Measurements from ENCODE around the gene FOXO3. TPM values are rescaled to one million over a fixed set of nuclear protein-coding genes. Genes with fewer than 3 reads are reported as not detected.

FOXO3 gene
- polyA plus RNA-seq, 1 of the 3 experiments (the other 2 are of a cell fraction), result 8.1 TPM

DNA sequence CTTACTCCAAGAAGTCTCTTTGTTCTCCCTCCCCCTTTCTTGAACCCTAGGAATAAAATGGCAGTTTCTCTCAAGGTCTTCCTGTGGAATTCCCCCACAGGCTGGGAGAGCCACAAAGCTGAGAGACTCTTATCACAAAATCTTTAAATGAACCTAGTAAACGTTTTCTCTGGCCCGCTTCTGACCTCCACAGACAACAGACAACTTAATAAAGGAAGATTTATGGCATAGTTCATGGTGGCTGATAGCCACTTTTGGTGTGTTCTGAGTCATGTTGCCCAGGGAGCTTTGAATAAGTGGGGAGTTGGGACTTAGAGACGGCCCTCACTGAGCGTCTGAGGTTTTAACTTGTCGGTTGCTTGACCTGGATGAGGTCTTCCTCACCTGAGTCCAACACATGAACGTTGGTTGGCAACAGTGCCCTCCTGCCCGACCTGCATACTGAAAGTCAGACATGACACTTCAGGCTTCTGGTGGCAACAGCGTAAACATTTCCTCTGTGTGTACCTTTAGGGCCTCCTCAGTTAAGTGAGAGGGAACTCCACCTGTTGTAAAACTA, 124.1 kb downstream of the FOXO3 start:
- H3K79me2 ChIP-seq (ENCODE audit: insufficient read depth), result no peaks in the 10 kb centered on the region; the same call in 1 of the 2 replicates
- H3K9me2 ChIP-seq, result no peaks in the 10 kb centered on the region
- peaks cover 14 to 27% of the 10 kb centered on the region in 2 experiments for H3K4me1 ChIP-seq (ENCODE audit: control insufficient read depth in 1 of 2, insufficient read depth in 2 of 2, low read depth in 1 of 2, low read length in 1 of 2)
- CTCF ChIA-PET, result interaction anchor here (1.5 kb wide), 1 partner anchor 9 kb away, joined by 5 read pairs; no protein-coding TSS in a partner anchor
- H3K36me3 ChIP-seq (replicated peaks in 1 of 2; ENCODE audit: control insufficient read depth in 1 of 2, insufficient read depth in 2 of 2, low read length in 1 of 2), result peaks cover 12 to 14% of the 10 kb centered on the region in 2 experiments
- 40% methylated on average over 3 of the region's 8 CpGs for WGBS (ENCODE audit: low lambda C conversion rate)
- no peaks in the 10 kb centered on the region for H3F3A ChIP-seq (replicated peaks; ENCODE audit: insufficient read depth)
- no peak overlapping the region for H3K9ac ChIP-seq
- H4K20me1 ChIP-seq (ENCODE audit: insufficient read depth), result peaks cover 17% of the 10 kb centered on the region; the same call in 1 of the 2 replicates
- no peak overlapping the region for H2AFZ ChIP-seq (ENCODE audit: low read depth)
- no peaks in the 10 kb centered on the region for H3K27me3 ChIP-seq (ENCODE audit: insufficient read depth)
- H3K9me3 ChIP-seq, result no peaks in the 10 kb centered on the region
- POLR2A ChIA-PET, result no interaction called here
- peak overlapping the region; percentile 29 to 40; a peak in 3 of 4 replicates for H3K27ac ChIP-seq (ENCODE audit: low read depth in 2 of 2, low read length in 1 of 2)
- peak; percentile 73 for DNase-seq
- H3K4me2 ChIP-seq, result peak overlapping the region; percentile 45; the same call in 1 of the 2 replicates
- H3K4me3 ChIP-seq (ENCODE audit: low read depth in 2 of 2, low read length in 1 of 2), result no peak overlapping the region
- TF ChIP-seq, protein P1, sequence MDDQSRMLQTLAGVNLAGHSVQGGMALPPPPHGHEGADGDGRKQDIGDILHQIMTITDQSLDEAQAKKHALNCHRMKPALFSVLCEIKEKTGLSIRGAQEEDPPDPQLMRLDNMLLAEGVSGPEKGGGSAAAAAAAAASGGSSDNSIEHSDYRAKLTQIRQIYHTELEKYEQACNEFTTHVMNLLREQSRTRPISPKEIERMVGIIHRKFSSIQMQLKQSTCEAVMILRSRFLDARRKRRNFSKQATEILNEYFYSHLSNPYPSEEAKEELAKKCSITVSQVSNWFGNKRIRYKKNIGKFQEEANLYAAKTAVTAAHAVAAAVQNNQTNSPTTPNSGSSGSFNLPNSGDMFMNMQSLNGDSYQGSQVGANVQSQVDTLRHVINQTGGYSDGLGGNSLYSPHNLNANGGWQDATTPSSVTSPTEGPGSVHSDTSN (IDR thresholded peaks at IDR 0.05), result peak; percentile 97
- TF ChIP-seq EP300 (IDR thresholded peaks at IDR 0.05; ENCODE audit: borderline replicate concordance in 1 of 2, low read depth in 1 of 2, low read length in 1 of 2), result peak; percentile 86 to 91
- TF ChIP-seq RFX5 (IDR thresholded peaks at IDR 0.05; ENCODE audit: low read length), result no peak
- TF ChIP-seq JUND (IDR thresholded peaks at IDR 0.05), result peak; percentile 88
- peak; percentile 81 for TF ChIP-seq RCOR1 (IDR thresholded peaks at IDR 0.05; ENCODE audit: low read length)
- TF ChIP-seq, protein P2, sequence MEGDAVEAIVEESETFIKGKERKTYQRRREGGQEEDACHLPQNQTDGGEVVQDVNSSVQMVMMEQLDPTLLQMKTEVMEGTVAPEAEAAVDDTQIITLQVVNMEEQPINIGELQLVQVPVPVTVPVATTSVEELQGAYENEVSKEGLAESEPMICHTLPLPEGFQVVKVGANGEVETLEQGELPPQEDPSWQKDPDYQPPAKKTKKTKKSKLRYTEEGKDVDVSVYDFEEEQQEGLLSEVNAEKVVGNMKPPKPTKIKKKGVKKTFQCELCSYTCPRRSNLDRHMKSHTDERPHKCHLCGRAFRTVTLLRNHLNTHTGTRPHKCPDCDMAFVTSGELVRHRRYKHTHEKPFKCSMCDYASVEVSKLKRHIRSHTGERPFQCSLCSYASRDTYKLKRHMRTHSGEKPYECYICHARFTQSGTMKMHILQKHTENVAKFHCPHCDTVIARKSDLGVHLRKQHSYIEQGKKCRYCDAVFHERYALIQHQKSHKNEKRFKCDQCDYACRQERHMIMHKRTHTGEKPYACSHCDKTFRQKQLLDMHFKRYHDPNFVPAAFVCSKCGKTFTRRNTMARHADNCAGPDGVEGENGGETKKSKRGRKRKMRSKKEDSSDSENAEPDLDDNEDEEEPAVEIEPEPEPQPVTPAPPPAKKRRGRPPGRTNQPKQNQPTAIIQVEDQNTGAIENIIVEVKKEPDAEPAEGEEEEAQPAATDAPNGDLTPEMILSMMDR (IDR thresholded peaks at IDR 0.05), result no peak
- peak; percentile 54; the same call in 1 of the 2 replicates for TF ChIP-seq MEF2A (IDR thresholded peaks at IDR 0.05; ENCODE audit: borderline replicate concordance, low read depth)
- TF ChIP-seq, protein P3, sequence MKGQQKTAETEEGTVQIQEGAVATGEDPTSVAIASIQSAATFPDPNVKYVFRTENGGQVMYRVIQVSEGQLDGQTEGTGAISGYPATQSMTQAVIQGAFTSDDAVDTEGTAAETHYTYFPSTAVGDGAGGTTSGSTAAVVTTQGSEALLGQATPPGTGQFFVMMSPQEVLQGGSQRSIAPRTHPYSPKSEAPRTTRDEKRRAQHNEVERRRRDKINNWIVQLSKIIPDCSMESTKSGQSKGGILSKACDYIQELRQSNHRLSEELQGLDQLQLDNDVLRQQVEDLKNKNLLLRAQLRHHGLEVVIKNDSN (IDR thresholded peaks at IDR 0.05; ENCODE audit: borderline replicate concordance, low read depth), result no peak
- peak; percentile 10; the same call in 1 of the 2 replicates for TF ChIP-seq SMC3 (IDR thresholded peaks at IDR 0.05; ENCODE audit: low read depth, low read length)
- TF ChIP-seq ELF1 (IDR thresholded peaks at IDR 0.05), result 0 out of 2 replicates have a peak, but pooled peaks have one; percentile 43
- TF ChIP-seq, protein P4, sequence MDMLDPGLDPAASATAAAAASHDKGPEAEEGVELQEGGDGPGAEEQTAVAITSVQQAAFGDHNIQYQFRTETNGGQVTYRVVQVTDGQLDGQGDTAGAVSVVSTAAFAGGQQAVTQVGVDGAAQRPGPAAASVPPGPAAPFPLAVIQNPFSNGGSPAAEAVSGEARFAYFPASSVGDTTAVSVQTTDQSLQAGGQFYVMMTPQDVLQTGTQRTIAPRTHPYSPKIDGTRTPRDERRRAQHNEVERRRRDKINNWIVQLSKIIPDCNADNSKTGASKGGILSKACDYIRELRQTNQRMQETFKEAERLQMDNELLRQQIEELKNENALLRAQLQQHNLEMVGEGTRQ (IDR thresholded peaks at IDR 0.05; ENCODE audit: borderline replicate concordance, low read depth, low read length), result no peak
- TF ChIP-seq CHD2 (IDR thresholded peaks at IDR 0.05; ENCODE audit: low read length, partially characterized antibody), result peak; percentile 48
- TF ChIP-seq YY1 (IDR thresholded peaks at IDR 0.05; ENCODE audit: low read depth), result no peak
- no peak for TF ChIP-seq FOXJ3 (CRISPR knock-in tag; IDR thresholded peaks at IDR 0.05)
- TF ChIP-seq FOSL2 (IDR thresholded peaks at IDR 0.05; ENCODE audit: borderline replicate concordance, low read depth), result peak; percentile 80; the same call in 1 of the 2 replicates
- TF ChIP-seq NFIC (IDR thresholded peaks at IDR 0.05; ENCODE audit: borderline replicate concordance), result peak; percentile 88
- no peak for TF ChIP-seq MXI1 (IDR thresholded peaks at IDR 0.05; ENCODE audit: low read depth, low read length)
- TF ChIP-seq, protein P5, sequence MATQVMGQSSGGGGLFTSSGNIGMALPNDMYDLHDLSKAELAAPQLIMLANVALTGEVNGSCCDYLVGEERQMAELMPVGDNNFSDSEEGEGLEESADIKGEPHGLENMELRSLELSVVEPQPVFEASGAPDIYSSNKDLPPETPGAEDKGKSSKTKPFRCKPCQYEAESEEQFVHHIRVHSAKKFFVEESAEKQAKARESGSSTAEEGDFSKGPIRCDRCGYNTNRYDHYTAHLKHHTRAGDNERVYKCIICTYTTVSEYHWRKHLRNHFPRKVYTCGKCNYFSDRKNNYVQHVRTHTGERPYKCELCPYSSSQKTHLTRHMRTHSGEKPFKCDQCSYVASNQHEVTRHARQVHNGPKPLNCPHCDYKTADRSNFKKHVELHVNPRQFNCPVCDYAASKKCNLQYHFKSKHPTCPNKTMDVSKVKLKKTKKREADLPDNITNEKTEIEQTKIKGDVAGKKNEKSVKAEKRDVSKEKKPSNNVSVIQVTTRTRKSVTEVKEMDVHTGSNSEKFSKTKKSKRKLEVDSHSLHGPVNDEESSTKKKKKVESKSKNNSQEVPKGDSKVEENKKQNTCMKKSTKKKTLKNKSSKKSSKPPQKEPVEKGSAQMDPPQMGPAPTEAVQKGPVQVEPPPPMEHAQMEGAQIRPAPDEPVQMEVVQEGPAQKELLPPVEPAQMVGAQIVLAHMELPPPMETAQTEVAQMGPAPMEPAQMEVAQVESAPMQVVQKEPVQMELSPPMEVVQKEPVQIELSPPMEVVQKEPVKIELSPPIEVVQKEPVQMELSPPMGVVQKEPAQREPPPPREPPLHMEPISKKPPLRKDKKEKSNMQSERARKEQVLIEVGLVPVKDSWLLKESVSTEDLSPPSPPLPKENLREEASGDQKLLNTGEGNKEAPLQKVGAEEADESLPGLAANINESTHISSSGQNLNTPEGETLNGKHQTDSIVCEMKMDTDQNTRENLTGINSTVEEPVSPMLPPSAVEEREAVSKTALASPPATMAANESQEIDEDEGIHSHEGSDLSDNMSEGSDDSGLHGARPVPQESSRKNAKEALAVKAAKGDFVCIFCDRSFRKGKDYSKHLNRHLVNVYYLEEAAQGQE (IDR thresholded peaks at IDR 0.05; ENCODE audit: low read depth, low read length), result peak; percentile 62
- no peak for TF ChIP-seq EZH2phosphoT487 (IDR thresholded peaks at IDR 0.05; ENCODE audit: borderline replicate concordance, low read depth)
- TF ChIP-seq, protein P6, sequence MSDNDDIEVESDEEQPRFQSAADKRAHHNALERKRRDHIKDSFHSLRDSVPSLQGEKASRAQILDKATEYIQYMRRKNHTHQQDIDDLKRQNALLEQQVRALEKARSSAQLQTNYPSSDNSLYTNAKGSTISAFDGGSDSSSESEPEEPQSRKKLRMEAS (IDR thresholded peaks at IDR 0.05; ENCODE audit: low read depth), result no peak
- TF ChIP-seq TCF12 (IDR thresholded peaks at IDR 0.05), result peak; percentile 94
- TF ChIP-seq GABPA (IDR thresholded peaks at IDR 0.05; ENCODE audit: low read depth), result no peak
- TF ChIP-seq RAD21 (IDR thresholded peaks at IDR 0.05; ENCODE audit: low read length), result peak; percentile 27; the same call in 1 of the 2 replicates
- peak; percentile 52; the same call in 1 of the 2 replicates for TF ChIP-seq SIN3A (IDR thresholded peaks at IDR 0.05; ENCODE audit: borderline replicate concordance, low read depth, low read length)

Measured in SK-N-SH (cell line).